Hippocampal formation (tissue), 2 donors: ENCODE measurements around the gene ANKRD66.
"Not testable (repeated sequence)": the region's sequence is repeated elsewhere in the genome, so short reads cannot be mapped to it uniquely, and the experiment has no call there.

ENCODE experiments used
- DNase-seq, 2 donors: peaks; one replicate each; lab custom pipeline; 2025; lab: John Stamatoyannopoulos, UW

ANKRD66 gene

GRCh38 chr6:46746696-46747095 lies at the start of gene ANKRD66:
Gene ANKRD66 (plus strand): TSS chr6:46746933. CDS start chr6:46751949, 5,016 bp downstream.
- no peak for DNase-seq

DNA sequence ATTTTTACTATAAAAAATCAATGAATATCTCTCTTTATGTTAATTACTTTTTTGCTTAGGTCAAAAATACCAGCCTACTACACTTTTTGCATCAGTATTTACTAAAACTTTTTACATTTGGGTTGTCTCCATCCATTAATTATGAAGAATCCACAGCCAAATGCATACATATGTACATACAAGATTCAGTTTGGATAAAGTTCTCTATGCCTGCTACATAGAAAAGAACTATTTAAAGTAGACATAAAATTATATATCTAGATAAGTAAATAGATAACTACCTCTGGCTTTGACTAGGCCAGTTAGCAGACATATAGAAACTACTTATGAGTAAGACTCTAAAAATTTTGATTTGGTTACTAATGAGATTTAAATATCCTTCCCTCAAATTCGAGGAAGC lies 46.8 kb upstream of the ANKRD66 start:
- DNase-seq = no peak

DNA sequence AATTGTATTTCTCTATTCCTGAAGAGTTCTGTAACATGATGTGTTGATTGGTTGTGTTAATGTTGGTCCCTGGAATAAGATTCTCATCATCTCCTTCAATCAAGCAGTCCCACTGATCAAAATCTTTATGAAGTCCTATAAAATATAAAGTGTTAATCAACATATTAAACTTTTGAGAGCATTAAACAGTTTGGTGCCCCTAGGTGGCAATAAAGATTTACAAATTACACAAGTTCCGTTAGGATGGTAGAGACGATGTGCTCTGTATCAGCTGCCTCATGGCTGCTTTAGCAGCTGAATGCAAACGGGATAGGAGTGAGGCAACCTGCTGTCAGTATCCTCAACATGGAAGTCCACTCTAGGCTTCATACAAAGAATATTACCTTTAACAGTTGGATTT lies 42.2 kb upstream of the ANKRD66 start:
- peak in 1 of 2 donors; percentile 33 for DNase-seq

GRCh38 chr6:46706464-46706863 lies 40.3 kb upstream of the ANKRD66 start:
- DNase-seq = no peak

DNA sequence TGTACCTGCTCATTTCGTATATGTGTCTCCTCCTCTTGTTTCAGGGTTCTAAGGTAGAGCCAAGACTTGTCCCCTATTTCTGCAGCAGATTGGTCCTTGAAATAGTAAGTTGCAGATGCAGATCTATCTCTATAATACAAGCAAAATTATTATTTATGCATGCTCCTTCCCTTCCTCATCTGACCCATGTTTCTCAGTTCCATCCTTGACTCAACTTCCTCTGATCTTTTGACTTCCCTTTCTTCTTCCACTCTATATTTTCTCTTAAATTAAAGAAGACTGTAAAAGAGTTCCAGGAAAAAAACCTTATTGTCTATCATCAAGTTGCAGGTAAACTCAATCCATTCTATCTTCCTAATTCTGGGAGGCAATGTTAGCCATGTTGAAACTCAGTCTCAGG lies 35.2 kb upstream of the ANKRD66 start:
- no peak for DNase-seq

GRCh38 chr6:46715141-46715540 lies 31.6 kb upstream of the ANKRD66 start:
- DNase-seq = no peak

GRCh38 chr6:46719099-46719498 lies 27.6 kb upstream of the ANKRD66 start:
- DNase-seq = no peak

DNA sequence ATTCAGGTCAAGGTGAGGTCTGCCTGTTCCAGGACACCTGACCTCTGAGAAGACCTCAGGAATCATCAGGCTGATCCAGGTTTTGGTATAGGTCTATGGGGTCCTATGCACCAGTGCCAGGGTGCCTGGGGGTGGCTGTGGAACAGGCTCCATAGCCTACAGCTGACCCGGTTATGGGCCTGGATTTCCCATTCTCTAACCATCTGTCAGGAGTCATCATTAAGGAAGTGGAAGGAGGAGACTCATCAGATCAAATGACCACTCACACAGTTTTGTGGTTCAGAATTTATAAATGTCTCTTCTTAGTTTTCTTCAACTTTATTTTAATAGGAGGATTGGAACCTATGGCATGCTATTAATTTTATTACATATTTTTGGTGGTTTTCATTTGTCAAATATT lies 26.3 kb upstream of the ANKRD66 start:
- DNase-seq = no peak

DNA sequence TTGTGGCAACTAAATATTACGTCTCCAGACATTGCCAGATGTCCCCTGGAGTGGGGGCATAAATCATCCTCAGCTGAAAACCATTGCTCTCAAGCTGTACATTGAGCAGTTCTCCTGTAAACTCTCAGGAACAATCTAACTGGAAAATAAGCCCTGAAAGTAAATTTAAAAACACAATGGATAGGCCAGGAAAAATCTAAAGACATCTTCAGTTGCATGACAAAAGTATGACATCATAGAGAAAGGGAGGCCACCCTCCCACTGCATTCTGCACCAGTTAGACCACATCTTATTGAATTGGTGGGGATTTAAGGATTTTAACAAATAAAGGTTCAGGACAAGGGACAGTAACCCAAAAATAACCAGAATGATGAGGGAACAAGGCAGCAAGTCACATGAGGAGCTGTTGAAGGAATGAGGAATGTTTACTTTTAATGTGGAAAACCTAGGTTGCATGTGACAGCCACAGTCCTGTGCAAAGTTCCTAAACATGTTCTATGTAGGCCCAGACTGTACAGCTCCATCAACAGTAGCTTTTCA lies 16.9 kb upstream of the ANKRD66 start:
- no peak for DNase-seq

GRCh38 chr6:46730921-46731461 lies 15.7 kb upstream of the ANKRD66 start:
- no peak for DNase-seq

DNA sequence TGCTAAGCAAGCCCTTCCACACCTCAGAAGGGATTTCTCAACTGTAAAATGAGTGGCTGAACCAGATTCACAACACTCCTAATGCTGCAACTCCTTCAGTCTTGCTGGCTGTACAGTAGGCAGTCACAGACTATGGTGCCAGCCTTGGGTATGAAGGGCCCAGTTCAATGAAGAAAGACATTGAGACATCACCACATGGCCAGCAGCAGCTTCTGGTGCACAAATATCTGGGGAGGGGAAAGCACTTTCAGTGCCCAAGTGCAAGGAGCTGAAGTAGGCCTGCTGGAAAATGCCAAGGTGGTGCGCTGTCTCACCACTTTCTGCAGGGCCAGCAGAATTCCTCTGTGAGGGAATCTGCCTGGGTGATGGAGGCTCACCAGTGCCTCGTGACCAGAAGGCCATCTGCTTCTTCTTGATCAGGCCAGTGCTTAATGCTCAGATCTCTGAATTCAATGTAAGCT lies 13.4 kb upstream of the ANKRD66 start:
- DNase-seq = no peak

DNA sequence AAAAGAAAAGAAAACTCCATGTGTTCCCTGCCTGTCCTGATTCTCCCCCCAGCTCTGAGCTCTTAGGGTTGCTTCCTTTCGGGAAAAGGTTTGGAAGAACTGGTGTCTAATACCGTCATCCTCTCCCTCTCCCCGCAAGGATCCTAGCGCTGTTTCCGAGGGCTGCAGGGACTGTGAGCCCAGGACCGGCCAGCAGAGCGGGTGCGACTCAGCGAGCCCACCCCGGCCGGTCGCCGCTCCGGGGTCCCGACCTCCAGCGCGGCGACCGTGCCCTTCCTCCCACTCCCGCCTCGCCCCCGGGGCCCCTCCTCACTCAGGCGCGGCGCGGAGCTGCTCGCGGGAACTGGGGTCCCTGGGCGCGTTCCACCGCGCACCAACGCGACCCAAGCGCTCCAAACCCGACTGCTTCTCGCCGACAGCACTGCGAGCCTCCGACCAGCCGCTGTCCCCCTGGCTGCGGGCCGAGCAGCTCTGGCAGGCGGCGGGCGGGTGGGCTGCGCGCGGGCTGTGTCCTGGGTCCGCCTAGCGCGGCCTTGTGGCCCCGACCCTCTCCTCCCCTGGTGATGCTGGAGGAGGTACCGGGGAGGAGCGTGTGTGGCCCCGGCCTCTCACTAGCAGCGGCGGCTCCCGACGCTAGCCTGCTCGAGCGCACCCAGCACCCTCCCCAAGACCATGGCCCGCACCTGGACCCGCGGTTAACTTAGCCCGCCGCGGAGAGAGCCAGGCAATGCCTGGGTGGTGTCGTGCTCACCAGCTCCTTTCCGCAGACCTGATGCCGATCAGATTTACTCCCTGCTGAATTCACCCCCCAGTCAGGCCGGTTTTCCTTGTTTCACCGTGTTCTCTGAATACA lies 11.6 kb upstream of the ANKRD66 start, which contains the start of gene PLA2G7:
TSS of gene PLA2G7 (minus strand) at position 509 of the 853 bp plus-strand sequence. CDS start 12,484 bp downstream, outside the sequence.
- DNase-seq = peak in 1 of 2 donors; percentile 26

- DNase-seq = no peak
Observed at GRCh38 chr6:46735720-46736031, 11.1 kb upstream of the ANKRD66 start.

GRCh38 chr6:46736906-46737305 lies 9.8 kb upstream of the ANKRD66 start:
- no peak for DNase-seq

DNA sequence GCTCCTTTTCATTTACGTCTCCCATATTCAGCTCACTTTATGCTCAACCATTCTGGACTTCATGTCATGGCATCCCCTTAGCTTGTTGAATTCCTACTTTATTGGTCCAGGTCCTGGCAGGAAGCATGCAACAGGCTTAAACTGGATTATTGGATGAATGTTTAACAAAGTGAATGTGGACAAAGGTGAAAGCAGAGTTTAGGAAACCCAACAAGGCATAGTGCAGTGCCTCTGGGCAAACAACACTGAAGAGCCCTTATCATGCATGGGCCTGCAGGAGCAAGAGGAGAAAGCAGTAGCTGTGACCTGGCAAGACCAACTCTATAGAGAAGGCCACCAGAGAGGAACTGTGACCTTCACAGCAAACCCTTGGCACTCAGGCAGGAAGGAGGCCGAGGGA lies 5.3 kb upstream of the ANKRD66 start:
- DNase-seq = no peak

DNA sequence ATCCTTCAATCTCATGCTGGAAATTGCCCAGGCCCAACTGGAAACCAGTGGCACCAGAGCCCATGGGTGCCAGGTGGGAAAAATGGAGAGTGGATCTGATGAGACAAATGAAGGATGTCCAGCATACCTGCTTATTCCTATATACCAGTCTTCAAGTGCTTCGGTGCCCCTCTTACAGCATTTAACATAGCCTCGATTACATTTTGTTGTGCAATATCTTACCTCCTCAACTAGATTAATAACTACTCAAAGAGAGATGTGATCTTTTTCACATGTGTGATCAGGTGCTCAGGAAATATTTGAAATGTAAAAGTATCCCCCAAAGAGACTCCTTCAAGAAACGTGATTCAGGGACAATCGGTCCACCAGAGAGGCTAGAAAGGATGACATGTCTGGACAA lies 4.8 kb upstream of the ANKRD66 start:
- DNase-seq = no peak

GRCh38 chr6:46743425-46744158 lies 3.1 kb upstream of the ANKRD66 start:
- no peak for DNase-seq

GRCh38 chr6:46744159-46744725 lies 2.5 kb upstream of the ANKRD66 start:
- not testable (repeated sequence) for DNase-seq

DNA sequence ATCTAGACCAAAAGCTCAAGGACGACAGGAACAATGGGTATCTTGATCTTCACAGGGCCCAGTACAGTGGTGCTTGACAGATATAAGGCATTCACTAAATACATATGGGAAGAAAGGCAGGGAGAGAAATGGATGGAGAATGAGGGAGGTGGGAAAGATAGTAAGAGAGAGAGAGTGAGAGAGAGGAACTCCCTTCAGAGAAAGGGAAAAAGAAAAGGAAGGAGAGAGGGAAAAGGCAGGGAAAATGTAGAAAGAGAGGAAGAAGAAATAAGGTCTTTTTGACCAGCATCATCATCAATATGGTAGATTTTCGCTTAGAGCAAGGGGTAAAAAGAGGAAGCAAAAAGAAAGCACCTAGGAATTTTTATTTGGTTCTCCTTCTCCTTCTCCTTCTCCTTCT lies 760 bp upstream of the ANKRD66 start:
- DNase-seq = no peak

GRCh38 chr6:46748940-46749503 lies 2.3 kb downstream of the ANKRD66 start:
- no peak for DNase-seq

DNA sequence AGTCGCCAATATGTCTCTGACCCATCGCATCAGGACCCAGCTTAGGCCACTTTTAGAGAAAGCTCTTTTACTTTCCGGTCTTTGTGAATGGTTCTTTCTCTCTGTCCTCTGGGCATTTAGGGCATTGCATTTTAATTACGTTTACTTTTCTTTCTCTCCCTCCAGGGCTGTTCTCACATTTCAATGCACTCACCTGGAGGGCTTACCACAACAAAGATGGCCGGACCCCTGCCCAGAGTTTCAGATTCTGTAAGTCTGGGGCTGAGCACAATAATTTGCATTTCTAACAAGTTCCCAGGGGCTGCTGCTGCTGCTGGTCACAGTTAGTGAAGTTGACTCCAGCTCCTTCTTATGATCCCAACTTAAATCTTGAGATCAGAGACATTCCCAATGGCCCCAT lies 3.0 kb downstream of the ANKRD66 start:
- no peak for DNase-seq

DNA sequence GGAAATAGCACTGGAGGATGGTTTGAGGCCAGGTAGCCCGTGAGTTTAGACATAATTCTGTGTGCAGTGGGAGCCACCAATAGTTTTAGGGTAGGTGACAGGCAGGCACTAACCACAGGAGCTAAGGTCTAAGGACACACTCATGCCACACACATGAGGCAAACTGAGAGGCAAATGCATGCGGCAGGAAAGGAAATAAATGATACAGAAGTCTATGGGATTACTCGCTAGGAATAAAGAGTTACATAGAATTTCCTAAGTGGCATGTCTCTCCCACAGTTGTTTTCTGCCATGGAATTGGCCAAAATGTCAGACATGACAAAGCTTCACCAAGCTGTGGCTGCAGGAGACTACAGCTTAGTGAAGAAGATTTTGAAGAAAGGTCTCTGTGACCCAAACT lies 4.9 kb downstream of the ANKRD66 start:
- DNase-seq = no peak
